GM23338 (cell line): Measurements from ENCODE around the gene B4GALT3. TPM values are rescaled to one million over a fixed set of nuclear protein-coding genes. Genes with fewer than 3 reads are reported as not detected.

Experiments
- ATAC-seq: fragments of 200-7000 bp; cut with Tn5 transposase; 3 replicates; pipeline ENCODE4 v1.9.1; 2020
- DNase-seq: peaks from one replicate; pipeline ENCODE4 v3.0.0-alpha.2; 2015; ENCODE audit warnings: low spot score
- H2AFZ ChIP-seq: fragments of 200-600 bp; sonication (generic); 2 replicates; pipeline ENCODE4 v1.8.0; 2016; ENCODE audit warnings: antibody characterized with exemption, mild to moderate bottlenecking, moderate library complexity
- H3F3A ChIP-seq: fragments of 200-600 bp; sonication (generic); replicated peaks from 2 replicates; pipeline ENCODE4 v1.8.0; 2017; ENCODE audit warnings: antibody characterized with exemption, mixed run types, low read depth
- H3K27ac ChIP-seq: fragments of 200-600 bp; sonication (generic); 2 replicates; pipeline ENCODE4 v1.6.1; 2016; ENCODE audit warnings: low read depth
- H3K27me3 ChIP-seq: fragments of 200-600 bp; sonication (generic); 2 replicates; pipeline ENCODE4 v1.8.0; 2016; ENCODE audit warnings: mild to moderate bottlenecking, mixed run types, moderate library complexity; ENCODE audit not compliant: insufficient read depth
- H3K36me3 ChIP-seq: fragments of 200-600 bp; sonication (generic); 2 replicates; pipeline ENCODE4 v1.8.0; 2016; ENCODE audit warnings: mild to moderate bottlenecking; ENCODE audit not compliant: insufficient read depth
- H3K4me1 ChIP-seq: fragments of 200-600 bp; sonication (generic); 2 replicates; pipeline ENCODE4 v1.8.0; 2016; ENCODE audit warnings: mild to moderate bottlenecking, moderate library complexity; ENCODE audit not compliant: insufficient read depth
- H3K4me2 ChIP-seq: fragments of 200-600 bp; sonication (generic); 2 replicates; pipeline ENCODE4 v1.7.1; 2017; ENCODE audit warnings: mixed run types
- H3K4me3 ChIP-seq: fragments of 200-600 bp; sonication (generic); 2 replicates; pipeline ENCODE4 v1.6.1; 2016; ENCODE audit warnings: mixed run types
- H3K79me2 ChIP-seq: fragments of 200-600 bp; sonication (generic); replicated peaks from 2 replicates; pipeline ENCODE4 v1.8.0; 2017; ENCODE audit warnings: mild to moderate bottlenecking; ENCODE audit not compliant: insufficient read depth
- H3K9me2 ChIP-seq: fragments of 200-600 bp; sonication (generic); 2 replicates; pipeline ENCODE4 v1.8.0; 2017; ENCODE audit not compliant: insufficient read depth
- H4K20me1 ChIP-seq: fragments of 200-600 bp; sonication (generic); replicated peaks from 2 replicates; pipeline ENCODE4 v1.8.0; 2017; ENCODE audit warnings: mild to moderate bottlenecking; ENCODE audit not compliant: insufficient read depth
- H3K27ac Mint-ChIP-seq: 2 replicates; pipeline ENCODE4 v1.8.0; 2020; ENCODE audit warnings: inconsistent platforms, mild to moderate bottlenecking, moderate library complexity, mixed read lengths
- H3K27me3 Mint-ChIP-seq: 3 replicates; pipeline ENCODE4 v1.8.0; 2022; ENCODE audit warnings: low read depth, mild to moderate bottlenecking, moderate library complexity, mixed read lengths, inconsistent platforms; ENCODE audit not compliant: insufficient read depth, poor library complexity
- H3K36me3 Mint-ChIP-seq: 3 replicates; pipeline ENCODE4 v1.8.0; 2021; ENCODE audit warnings: low read depth, mild to moderate bottlenecking, inconsistent platforms, moderate library complexity, mixed read lengths
- H3K4me1 Mint-ChIP-seq: 3 replicates; pipeline ENCODE4 v1.8.0; 2020; ENCODE audit warnings: mild to moderate bottlenecking, inconsistent platforms, mixed read lengths
- H3K4me3 Mint-ChIP-seq: 3 replicates; pipeline ENCODE4 v1.8.0; 2021; ENCODE audit warnings: moderate library complexity, mild to moderate bottlenecking, inconsistent platforms, mixed read lengths
- H3K9me3 Mint-ChIP-seq: 3 replicates; pipeline ENCODE4 v1.8.0; 2020; ENCODE audit warnings: moderate library complexity, mild to moderate bottlenecking, inconsistent platforms, mixed read lengths
- CREB1 ChIP-seq: fragments of 250-450 bp; sonication (Bioruptor Pico); IDR thresholded peaks from 2 replicates; pipeline ENCODE4 v1.5.0; 2020; ENCODE audit warnings: low read depth, mild to moderate bottlenecking, moderate library complexity
- EZH2 ChIP-seq: fragments of 200-600 bp; sonication (generic); IDR thresholded peaks from one replicate; pipeline ENCODE4 v1.8.0; 2017; ENCODE audit warnings: antibody characterized with exemption, mild to moderate bottlenecking, low read depth; ENCODE audit not compliant: unreplicated experiment
- EZH2phosphoT487 ChIP-seq: fragments of 200-600 bp; sonication (generic); IDR thresholded peaks from one replicate; pipeline ENCODE4 v1.8.1; 2018; ENCODE audit warnings: antibody characterized with exemption; ENCODE audit not compliant: unreplicated experiment
- JUNB ChIP-seq: IDR thresholded peaks from one replicate; pipeline ENCODE4 v1.6.1; 2016; ENCODE audit warnings: antibody characterized with exemption; ENCODE audit not compliant: unreplicated experiment
- NANOG ChIP-seq: IDR thresholded peaks from 2 replicates; pipeline ENCODE4 v1.6.1; 2016; ENCODE audit warnings: antibody characterized with exemption, borderline replicate concordance
- POLR2AphosphoS5 ChIP-seq: IDR thresholded peaks from 2 replicates; pipeline ENCODE4 v1.6.1; 2016; ENCODE audit warnings: antibody characterized with exemption, low read depth
- STAT1 ChIP-seq: IDR thresholded peaks from one replicate; pipeline ENCODE4 v1.6.1; 2016; ENCODE audit warnings: antibody characterized with exemption; ENCODE audit not compliant: unreplicated experiment
- ZNF114 ChIP-seq: fragments of 250-450 bp; sonication (Bioruptor Pico); IDR thresholded peaks from 2 replicates; pipeline ENCODE4 v1.5.0; 2020; ENCODE audit warnings: mild to moderate bottlenecking, moderate library complexity
- ZNF331 ChIP-seq: fragments of 250-450 bp; sonication (Bioruptor Pico); IDR thresholded peaks from 2 replicates; pipeline ENCODE4 v1.5.0; 2020; ENCODE audit warnings: low read depth, mild to moderate bottlenecking, moderate library complexity
- polyA plus RNA-seq: library from polyadenylated mRNA; unstranded; fragments of >200 nt; fragmentation: Nextera tagmentation; extraction: Ambion mirVana; gene quantifications from 2 replicates; pipeline ENCODE4 v1.2.1, GENCODE V29; 2016
- total RNA-seq: library from RNA; depleted of rRNA; stranded (reverse); fragments of >200 nt; shearing (Covaris generic); gene quantifications from 2 replicates; pipeline ENCODE4 v1.2.3, GENCODE V29; 2014
- TF ChIP-seq, protein P1 (sequence below), 2 experiments: fragments of 200-600 bp in 1 of 2; sonication (generic) in 1 of 2; conservative IDR thresholded peaks; 2 replicates each; pipeline versions ENCODE4 v1.5.1 to v1.6.1; 2016 to 2017; ENCODE audit warnings: antibody characterized with exemption in 2 of 2, low read depth in 2 of 2, mild to moderate bottlenecking in 2 of 2, moderate library complexity in 1 of 2
- TF ChIP-seq, protein P2 (sequence below): IDR thresholded peaks from 2 replicates; pipeline ENCODE4 v1.6.1; 2016; ENCODE audit warnings: antibody characterized with exemption
- TF ChIP-seq, protein P3 (sequence below): fragments of 250-450 bp; sonication (Bioruptor Pico); IDR thresholded peaks from 2 replicates; pipeline ENCODE4 v1.5.0; 2020; ENCODE audit warnings: mild to moderate bottlenecking, moderate library complexity
- TF ChIP-seq, protein P4 (sequence below): IDR thresholded peaks from one replicate; pipeline ENCODE4 v1.6.1; 2018; ENCODE audit warnings: antibody characterized with exemption; ENCODE audit not compliant: unreplicated experiment

Gene B4GALT3
- total and polyA plus RNA-seq, 2 experiments from 2014 or later = 24.2 to 35.8 TPM

DNA sequence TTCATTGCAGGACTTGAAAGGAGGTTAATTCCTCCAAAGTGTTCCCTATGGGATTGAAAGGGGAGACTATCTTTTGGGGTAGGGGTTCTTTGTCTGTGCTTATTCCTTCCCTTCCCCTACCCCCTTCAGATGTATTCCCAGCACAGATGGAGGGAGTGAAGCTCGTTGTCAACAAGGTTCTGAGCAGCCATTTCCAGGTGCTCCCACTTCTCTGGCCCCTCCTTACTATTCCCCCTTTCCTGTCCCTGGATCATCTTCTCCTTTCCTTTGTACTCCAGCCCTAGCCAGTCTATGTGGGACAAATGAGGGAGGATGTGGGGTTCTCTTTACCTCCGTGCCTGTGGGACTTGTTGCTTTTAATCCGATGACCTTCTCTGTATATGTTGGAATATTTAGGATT is 49.5 kb upstream of the B4GALT3 start:
- Histone ChIP-seq H3K9me2 (no peaks in the 10 kb centered on the region), H3K4me3 (peak overlapping the region; percentile 55), H3F3A (peaks cover 3% of the 10 kb centered on the region; the same call in 1 of the 2 replicates), H3K27me3 (no peaks in the 10 kb centered on the region), H3K79me2 (no peaks in the 10 kb centered on the region), H3K36me3 (peaks cover 6% of the 10 kb centered on the region), H3K4me2 (peak overlapping the region; percentile 96), H2AFZ (peak overlapping the region; percentile 11), H4K20me1 (no peaks in the 10 kb centered on the region), H3K4me1 (peaks cover 13% of the 10 kb centered on the region), H3K27ac (peak overlapping the region; percentile 84; the same call in 1 of the 2 replicates)
- DNase-seq (no peak), ATAC-seq (no peak)
- peaks cover 20% of the 10 kb centered on the region for H3K36me3 Mint-ChIP-seq
- TF ChIP-seq, protein P1, sequence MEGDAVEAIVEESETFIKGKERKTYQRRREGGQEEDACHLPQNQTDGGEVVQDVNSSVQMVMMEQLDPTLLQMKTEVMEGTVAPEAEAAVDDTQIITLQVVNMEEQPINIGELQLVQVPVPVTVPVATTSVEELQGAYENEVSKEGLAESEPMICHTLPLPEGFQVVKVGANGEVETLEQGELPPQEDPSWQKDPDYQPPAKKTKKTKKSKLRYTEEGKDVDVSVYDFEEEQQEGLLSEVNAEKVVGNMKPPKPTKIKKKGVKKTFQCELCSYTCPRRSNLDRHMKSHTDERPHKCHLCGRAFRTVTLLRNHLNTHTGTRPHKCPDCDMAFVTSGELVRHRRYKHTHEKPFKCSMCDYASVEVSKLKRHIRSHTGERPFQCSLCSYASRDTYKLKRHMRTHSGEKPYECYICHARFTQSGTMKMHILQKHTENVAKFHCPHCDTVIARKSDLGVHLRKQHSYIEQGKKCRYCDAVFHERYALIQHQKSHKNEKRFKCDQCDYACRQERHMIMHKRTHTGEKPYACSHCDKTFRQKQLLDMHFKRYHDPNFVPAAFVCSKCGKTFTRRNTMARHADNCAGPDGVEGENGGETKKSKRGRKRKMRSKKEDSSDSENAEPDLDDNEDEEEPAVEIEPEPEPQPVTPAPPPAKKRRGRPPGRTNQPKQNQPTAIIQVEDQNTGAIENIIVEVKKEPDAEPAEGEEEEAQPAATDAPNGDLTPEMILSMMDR (conservative IDR thresholded peaks at IDR 0.05; ENCODE audit: low read depth in 2 of 2) = no peak
- TF ChIP-seq, protein P2, sequence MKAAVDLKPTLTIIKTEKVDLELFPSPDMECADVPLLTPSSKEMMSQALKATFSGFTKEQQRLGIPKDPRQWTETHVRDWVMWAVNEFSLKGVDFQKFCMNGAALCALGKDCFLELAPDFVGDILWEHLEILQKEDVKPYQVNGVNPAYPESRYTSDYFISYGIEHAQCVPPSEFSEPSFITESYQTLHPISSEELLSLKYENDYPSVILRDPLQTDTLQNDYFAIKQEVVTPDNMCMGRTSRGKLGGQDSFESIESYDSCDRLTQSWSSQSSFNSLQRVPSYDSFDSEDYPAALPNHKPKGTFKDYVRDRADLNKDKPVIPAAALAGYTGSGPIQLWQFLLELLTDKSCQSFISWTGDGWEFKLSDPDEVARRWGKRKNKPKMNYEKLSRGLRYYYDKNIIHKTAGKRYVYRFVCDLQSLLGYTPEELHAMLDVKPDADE = no peak
- no peak for TF ChIP-seq ZNF114 (CRISPR knock-in tag)
- TF ChIP-seq, protein P3, sequence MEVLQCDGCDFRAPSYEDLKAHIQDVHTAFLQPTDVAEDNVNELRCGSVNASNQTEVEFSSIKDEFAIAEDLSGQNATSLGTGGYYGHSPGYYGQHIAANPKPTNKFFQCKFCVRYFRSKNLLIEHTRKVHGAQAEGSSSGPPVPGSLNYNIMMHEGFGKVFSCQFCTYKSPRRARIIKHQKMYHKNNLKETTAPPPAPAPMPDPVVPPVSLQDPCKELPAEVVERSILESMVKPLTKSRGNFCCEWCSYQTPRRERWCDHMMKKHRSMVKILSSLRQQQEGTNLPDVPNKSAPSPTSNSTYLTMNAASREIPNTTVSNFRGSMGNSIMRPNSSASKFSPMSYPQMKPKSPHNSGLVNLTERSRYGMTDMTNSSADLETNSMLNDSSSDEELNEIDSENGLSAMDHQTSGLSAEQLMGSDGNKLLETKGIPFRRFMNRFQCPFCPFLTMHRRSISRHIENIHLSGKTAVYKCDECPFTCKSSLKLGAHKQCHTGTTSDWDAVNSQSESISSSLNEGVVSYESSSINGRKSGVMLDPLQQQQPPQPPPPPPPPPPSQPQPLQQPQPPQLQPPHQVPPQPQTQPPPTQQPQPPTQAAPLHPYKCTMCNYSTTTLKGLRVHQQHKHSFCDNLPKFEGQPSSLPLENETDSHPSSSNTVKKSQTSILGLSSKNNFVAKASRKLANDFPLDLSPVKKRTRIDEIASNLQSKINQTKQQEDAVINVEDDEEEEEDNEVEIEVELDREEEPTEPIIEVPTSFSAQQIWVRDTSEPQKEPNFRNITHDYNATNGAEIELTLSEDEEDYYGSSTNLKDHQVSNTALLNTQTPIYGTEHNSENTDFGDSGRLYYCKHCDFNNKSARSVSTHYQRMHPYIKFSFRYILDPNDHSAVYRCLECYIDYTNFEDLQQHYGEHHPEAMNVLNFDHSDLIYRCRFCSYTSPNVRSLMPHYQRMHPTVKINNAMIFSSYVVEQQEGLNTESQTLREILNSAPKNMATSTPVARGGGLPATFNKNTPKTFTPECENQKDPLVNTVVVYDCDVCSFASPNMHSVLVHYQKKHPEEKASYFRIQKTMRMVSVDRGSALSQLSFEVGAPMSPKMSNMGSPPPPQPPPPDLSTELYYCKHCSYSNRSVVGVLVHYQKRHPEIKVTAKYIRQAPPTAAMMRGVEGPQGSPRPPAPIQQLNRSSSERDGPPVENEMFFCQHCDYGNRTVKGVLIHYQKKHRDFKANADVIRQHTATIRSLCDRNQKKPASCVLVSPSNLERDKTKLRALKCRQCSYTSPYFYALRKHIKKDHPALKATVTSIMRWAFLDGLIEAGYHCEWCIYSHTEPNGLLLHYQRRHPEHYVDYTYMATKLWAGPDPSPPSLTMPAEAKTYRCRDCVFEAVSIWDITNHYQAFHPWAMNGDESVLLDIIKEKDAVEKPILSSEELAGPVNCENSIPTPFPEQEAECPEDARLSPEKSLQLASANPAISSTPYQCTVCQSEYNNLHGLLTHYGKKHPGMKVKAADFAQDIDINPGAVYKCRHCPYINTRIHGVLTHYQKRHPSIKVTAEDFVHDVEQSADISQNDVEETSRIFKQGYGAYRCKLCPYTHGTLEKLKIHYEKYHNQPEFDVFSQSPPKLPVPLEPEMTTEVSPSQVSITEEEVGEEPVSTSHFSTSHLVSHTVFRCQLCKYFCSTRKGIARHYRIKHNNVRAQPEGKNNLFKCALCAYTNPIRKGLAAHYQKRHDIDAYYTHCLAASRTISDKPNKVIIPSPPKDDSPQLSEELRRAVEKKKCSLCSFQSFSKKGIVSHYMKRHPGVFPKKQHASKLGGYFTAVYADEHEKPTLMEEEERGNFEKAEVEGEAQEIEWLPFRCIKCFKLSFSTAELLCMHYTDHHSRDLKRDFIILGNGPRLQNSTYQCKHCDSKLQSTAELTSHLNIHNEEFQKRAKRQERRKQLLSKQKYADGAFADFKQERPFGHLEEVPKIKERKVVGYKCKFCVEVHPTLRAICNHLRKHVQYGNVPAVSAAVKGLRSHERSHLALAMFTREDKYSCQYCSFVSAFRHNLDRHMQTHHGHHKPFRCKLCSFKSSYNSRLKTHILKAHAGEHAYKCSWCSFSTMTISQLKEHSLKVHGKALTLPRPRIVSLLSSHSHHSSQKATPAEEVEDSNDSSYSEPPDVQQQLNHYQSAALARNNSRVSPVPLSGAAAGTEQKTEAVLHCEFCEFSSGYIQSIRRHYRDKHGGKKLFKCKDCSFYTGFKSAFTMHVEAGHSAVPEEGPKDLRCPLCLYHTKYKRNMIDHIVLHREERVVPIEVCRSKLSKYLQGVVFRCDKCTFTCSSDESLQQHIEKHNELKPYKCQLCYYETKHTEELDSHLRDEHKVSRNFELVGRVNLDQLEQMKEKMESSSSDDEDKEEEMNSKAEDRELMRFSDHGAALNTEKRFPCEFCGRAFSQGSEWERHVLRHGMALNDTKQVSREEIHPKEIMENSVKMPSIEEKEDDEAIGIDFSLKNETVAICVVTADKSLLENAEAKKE (CRISPR knock-in tag) = no peak
- TF ChIP-seq CREB1 (CRISPR knock-in tag) = no peak
- TF ChIP-seq JUNB = no peak
- TF ChIP-seq ZNF331 (CRISPR knock-in tag) = no peak
- TF ChIP-seq EZH2 = no peak
- no peak for TF ChIP-seq NANOG
- TF ChIP-seq STAT1 = no peak
- TF ChIP-seq POLR2AphosphoS5 = no peak
- no peak for TF ChIP-seq EZH2phosphoT487
- TF ChIP-seq, protein P4, sequence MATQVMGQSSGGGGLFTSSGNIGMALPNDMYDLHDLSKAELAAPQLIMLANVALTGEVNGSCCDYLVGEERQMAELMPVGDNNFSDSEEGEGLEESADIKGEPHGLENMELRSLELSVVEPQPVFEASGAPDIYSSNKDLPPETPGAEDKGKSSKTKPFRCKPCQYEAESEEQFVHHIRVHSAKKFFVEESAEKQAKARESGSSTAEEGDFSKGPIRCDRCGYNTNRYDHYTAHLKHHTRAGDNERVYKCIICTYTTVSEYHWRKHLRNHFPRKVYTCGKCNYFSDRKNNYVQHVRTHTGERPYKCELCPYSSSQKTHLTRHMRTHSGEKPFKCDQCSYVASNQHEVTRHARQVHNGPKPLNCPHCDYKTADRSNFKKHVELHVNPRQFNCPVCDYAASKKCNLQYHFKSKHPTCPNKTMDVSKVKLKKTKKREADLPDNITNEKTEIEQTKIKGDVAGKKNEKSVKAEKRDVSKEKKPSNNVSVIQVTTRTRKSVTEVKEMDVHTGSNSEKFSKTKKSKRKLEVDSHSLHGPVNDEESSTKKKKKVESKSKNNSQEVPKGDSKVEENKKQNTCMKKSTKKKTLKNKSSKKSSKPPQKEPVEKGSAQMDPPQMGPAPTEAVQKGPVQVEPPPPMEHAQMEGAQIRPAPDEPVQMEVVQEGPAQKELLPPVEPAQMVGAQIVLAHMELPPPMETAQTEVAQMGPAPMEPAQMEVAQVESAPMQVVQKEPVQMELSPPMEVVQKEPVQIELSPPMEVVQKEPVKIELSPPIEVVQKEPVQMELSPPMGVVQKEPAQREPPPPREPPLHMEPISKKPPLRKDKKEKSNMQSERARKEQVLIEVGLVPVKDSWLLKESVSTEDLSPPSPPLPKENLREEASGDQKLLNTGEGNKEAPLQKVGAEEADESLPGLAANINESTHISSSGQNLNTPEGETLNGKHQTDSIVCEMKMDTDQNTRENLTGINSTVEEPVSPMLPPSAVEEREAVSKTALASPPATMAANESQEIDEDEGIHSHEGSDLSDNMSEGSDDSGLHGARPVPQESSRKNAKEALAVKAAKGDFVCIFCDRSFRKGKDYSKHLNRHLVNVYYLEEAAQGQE = no peak
- peaks cover 6% of the 10 kb centered on the region for H3K27me3 Mint-ChIP-seq
- peak overlapping the region; percentile 97 for H3K4me3 Mint-ChIP-seq
- H3K9me3 Mint-ChIP-seq = no peaks in the 10 kb centered on the region
- H3K27ac Mint-ChIP-seq = peak overlapping the region; percentile 95
- peaks cover 26% of the 10 kb centered on the region for H3K4me1 Mint-ChIP-seq
